HepG2 (cell line): ENCODE data around the gene BICRA. TPM values are rescaled to one million over a fixed set of nuclear protein-coding genes. Genes with fewer than 3 reads are reported as not detected.

Experiments used
- ATAC-seq: fragments of 200-7000 bp; cut with Tn5 transposase; 3 replicates; pipeline ENCODE4 v1.9.1; 2020; ENCODE audit warnings: mild to moderate bottlenecking, moderate library complexity
- BruUV-seq: library from RNA; stranded (reverse); fragments of 400-500 nt; replicated peaks from 2 replicates; lab custom pipeline; 2021; lab: Mats Ljungman, UMichigan
- CTCF ChIA-PET: fragments of 300-600 bp; formaldehyde crosslinking; extraction: SDS; loops from one replicate; lab custom pipeline; 2021; ENCODE audit warnings: low total read pairs, inconsistent platforms, low intra/inter-chr PET ratio; lab: Yijun Ruan, JAX
- POLR2A ChIA-PET: fragments of 350-600 bp; sonication (Branson Sonifier 250); formaldehyde crosslinking; loops from one replicate; lab custom pipeline; 2020; ENCODE audit warnings: antibody characterized with exemption, inconsistent platforms; lab: Yijun Ruan, JAX
- DNase-seq: peaks from one replicate; pipeline ENCODE4 v3.0.0-alpha.2; 2015; ENCODE audit warnings: low spot score
- FAIRE-seq: peaks from 3 replicates; lab custom pipeline; 2011; peaks lifted over from hg19 to GRCh38; lab: Jason Lieb, UNC
- H2AFZ ChIP-seq: one replicate; pipeline ENCODE4 v1.6.1; 2011; ENCODE audit warnings: low read length, inconsistent platforms
- H3K27ac ChIP-seq: fragments of 300-600 bp; 3 replicates; pipeline ENCODE4 v1.8.0; 2011; ENCODE audit warnings: mixed run types, mild to moderate bottlenecking, mixed read lengths, low read length, inconsistent platforms; ENCODE audit not compliant: insufficient read depth; ENCODE audit errors: extremely low read length
- H3K27me3 ChIP-seq, 2 experiments: fragments of 200-600 bp in 1 of 2; 2 replicates in 1 of 2; 3 replicates in 1 of 2; pipeline versions ENCODE4 v1.6.0 to v1.8.0; 2011; ENCODE audit warnings: low read length in 2 of 2, mild to moderate bottlenecking in 2 of 2, moderate library complexity in 2 of 2, inconsistent platforms in 1 of 2; ENCODE audit not compliant: insufficient read depth in 2 of 2, control insufficient read depth in 1 of 2
- H3K36me3 ChIP-seq, 2 experiments: fragments of 200-600 bp in 1 of 2; replicated peaks in 1 of 2; 2 replicates in 1 of 2; 3 replicates in 1 of 2; pipeline versions ENCODE4 v1.5.1 to v1.8.0; 2011; ENCODE audit warnings: low read length in 2 of 2, inconsistent platforms in 1 of 2; ENCODE audit not compliant: insufficient read depth in 2 of 2, control insufficient read depth in 1 of 2
- H3K4me1 ChIP-seq: 2 replicates; pipeline ENCODE4 v1.5.1; 2012; ENCODE audit warnings: low read length, inconsistent platforms; ENCODE audit not compliant: insufficient read depth
- H3K4me2 ChIP-seq: 2 replicates; pipeline ENCODE4 v1.6.0; 2011; ENCODE audit warnings: low read depth, low read length, inconsistent platforms
- H3K4me3 ChIP-seq, 3 experiments: fragments of 200-600 bp in 1 of 3; sonication (generic), shearing (Covaris generic) in 1 of 3; replicated peaks in 1 of 3; 2 replicates each; pipeline ENCODE4 v1.5.1; 2011 to 2016; ENCODE audit warnings: low read length in 3 of 3, inconsistent platforms in 2 of 3, low read depth in 2 of 3, mild to moderate bottlenecking in 2 of 3, control low read depth in 1 of 3, mixed read lengths in 1 of 3; ENCODE audit not compliant: insufficient read depth in 1 of 3
- H3K79me2 ChIP-seq: one replicate; pipeline ENCODE4 v1.6.1; 2011; ENCODE audit warnings: low read length, inconsistent platforms; ENCODE audit not compliant: insufficient read depth
- H3K9ac ChIP-seq: 2 replicates; pipeline ENCODE4 v1.6.0; 2011; ENCODE audit warnings: mild to moderate bottlenecking, low read depth, low read length, inconsistent platforms; ENCODE audit not compliant: insufficient read depth
- H3K9me3 ChIP-seq: 2 replicates; pipeline ENCODE4 v1.5.1; 2012; ENCODE audit warnings: mild to moderate bottlenecking, low read length
- H4K20me1 ChIP-seq: 2 replicates; pipeline ENCODE4 v1.6.0; 2011; ENCODE audit warnings: inconsistent platforms, mild to moderate bottlenecking, low read length, moderate library complexity; ENCODE audit not compliant: insufficient read depth
- ATF7-NPFF ChIP-seq: sonication (generic); formaldehyde crosslinking; IDR thresholded peaks from 2 replicates; pipeline ENCODE4 v1.8.1; 2023; ENCODE audit warnings: mild to moderate bottlenecking, low read depth, missing genetic modification reagents, moderate library complexity
- CCDC6 ChIP-seq: sonication (generic); formaldehyde crosslinking; IDR thresholded peaks from 2 replicates; pipeline ENCODE4 v1.8.1; 2022; ENCODE audit warnings: mild to moderate bottlenecking, missing genetic modification reagents, moderate library complexity
- CHCHD3 ChIP-seq: sonication (generic); formaldehyde crosslinking; IDR thresholded peaks from 2 replicates; pipeline ENCODE4 v1.8.0; 2022; ENCODE audit warnings: mild to moderate bottlenecking, missing genetic modification reagents, moderate library complexity
- ETV6 ChIP-seq: sonication (generic); formaldehyde crosslinking; conservative IDR thresholded peaks from 2 replicates; pipeline ENCODE4 v1.4.0; 2020; ENCODE audit warnings: missing genetic modification reagents
- FOXP4 ChIP-seq: sonication (generic); formaldehyde crosslinking; IDR thresholded peaks from 2 replicates; pipeline ENCODE4 v1.4.0; 2020; ENCODE audit warnings: missing genetic modification reagents
- NFE2L1 ChIP-seq: sonication (generic); formaldehyde crosslinking; IDR thresholded peaks from 2 replicates; pipeline ENCODE4 v1.4.0; 2020; ENCODE audit warnings: missing genetic modification reagents, mild to moderate bottlenecking, borderline replicate concordance
- NFIB ChIP-seq: sonication (generic); formaldehyde crosslinking; IDR thresholded peaks from 2 replicates; pipeline ENCODE4 v1.9.0; 2021; ENCODE audit warnings: missing genetic modification reagents, mild to moderate bottlenecking, borderline replicate concordance
- POGZ ChIP-seq: sonication (generic); formaldehyde crosslinking; IDR thresholded peaks from 2 replicates; pipeline ENCODE4 v1.4.0; 2020; ENCODE audit warnings: mild to moderate bottlenecking, missing genetic modification reagents
- PPARG ChIP-seq: conservative IDR thresholded peaks from 2 replicates; pipeline ENCODE4 v1.6.1; 2016; ENCODE audit warnings: missing biosample characterization, missing genetic modification reagents
- PRPF4 ChIP-seq: fragments of 200-400 bp; formaldehyde crosslinking; IDR thresholded peaks from 2 replicates; pipeline ENCODE4 v1.6.1; 2016; ENCODE audit warnings: low read length, low read depth; ENCODE audit not compliant: poor library complexity, severe bottlenecking
- SMAD3 ChIP-seq: sonication (generic); formaldehyde crosslinking; IDR thresholded peaks from 2 replicates; pipeline ENCODE4 v1.4.0; 2020; ENCODE audit warnings: missing genetic modification reagents
- SMYD3 ChIP-seq: sonication (generic); formaldehyde crosslinking; IDR thresholded peaks from 2 replicates; pipeline ENCODE4 v1.8.1; 2023; ENCODE audit warnings: mild to moderate bottlenecking, missing genetic modification reagents
- SP2 ChIP-seq: sonication (generic); formaldehyde crosslinking; IDR thresholded peaks from 2 replicates; pipeline ENCODE4 v1.5.1; 2020; ENCODE audit warnings: mild to moderate bottlenecking, missing genetic modification reagents
- TFAP4 ChIP-seq: sonication (generic); IDR thresholded peaks from 2 replicates; pipeline ENCODE4 v1.6.1; 2016; ENCODE audit warnings: low read depth, borderline replicate concordance
- ZBTB38 ChIP-seq: sonication (generic); formaldehyde crosslinking; IDR thresholded peaks from 2 replicates; pipeline ENCODE4 v1.5.1; 2020; ENCODE audit warnings: mild to moderate bottlenecking, missing genetic modification reagents
- ZFP36L1 ChIP-seq: sonication (generic); formaldehyde crosslinking; IDR thresholded peaks from 2 replicates; pipeline ENCODE4 v1.8.0; 2022; ENCODE audit warnings: mild to moderate bottlenecking, missing genetic modification reagents, moderate library complexity
- ZMAT5 ChIP-seq: sonication (generic); formaldehyde crosslinking; IDR thresholded peaks from 2 replicates; pipeline ENCODE4 v1.5.0; 2020; ENCODE audit warnings: mild to moderate bottlenecking, low read depth, missing genetic modification reagents, borderline replicate concordance
- ZNF280B ChIP-seq: sonication (generic); formaldehyde crosslinking; IDR thresholded peaks from 2 replicates; pipeline ENCODE4 v1.5.0; 2020; ENCODE audit warnings: missing genetic modification reagents, mild to moderate bottlenecking, borderline replicate concordance
- ZNF430 ChIP-seq: sonication (generic); formaldehyde crosslinking; IDR thresholded peaks from 2 replicates; pipeline ENCODE4 v1.9.0; 2021; ENCODE audit warnings: mild to moderate bottlenecking, missing genetic modification reagents
- ZNF446 ChIP-seq: sonication (generic); formaldehyde crosslinking; IDR thresholded peaks from 2 replicates; pipeline ENCODE4 v1.5.0; 2020; ENCODE audit warnings: mild to moderate bottlenecking, missing genetic modification reagents
- ZNF782 ChIP-seq: sonication (generic); formaldehyde crosslinking; IDR thresholded peaks from 2 replicates; pipeline ENCODE4 v1.4.0; 2020; ENCODE audit warnings: missing genetic modification reagents, mild to moderate bottlenecking, borderline replicate concordance
- WGBS: methylation state at CpG from one replicate; pipeline ENCODE4 v1.1.6; 2017; ENCODE audit warnings: low lambda C conversion rate; 5-methylcytosine and 5-hydroxymethylcytosine counted together
- in situ Hi-C: cut with HindIII; loops from 2 replicates; pipeline ENCODE4 v1.10.0; 2017; ENCODE audit warnings: low pct_unique_long_range_greater_than_20kb; ENCODE audit not compliant: extremely low pct_ligation_motif_present
- intact Hi-C: fragments of 100-400 bp; cut with micrococcal nuclease; formaldehyde crosslinking; loops from one replicate; pipeline ENCODE4 v1.10.0; 2022; ENCODE audit not compliant: unreplicated experiment
- polyA plus RNA-seq, 8 experiments: library from polyadenylated mRNA; depleted of rRNA in 3 of 8; stranded (reverse) in 7 of 8; unstranded in 1 of 8; fragments of >200 nt; fragmentation: Illumina TruSeq in 4 of 8; extraction: Trizol in 4 of 8; gene quantifications; 2 replicates each; pipeline versions ENCODE4 v1.2.1 to v1.2.3, GENCODE V29; 2011 to 2016; ENCODE audit warnings: low read depth in 4 of 8, missing spikeins in 1 of 8, mixed read lengths in 1 of 8; ENCODE audit not compliant: insufficient read depth in 1 of 8
- total RNA-seq, 5 experiments: library from RNA; depleted of rRNA; stranded (reverse); fragments of >200 nt; fragmentation: Illumina TruSeq; extraction: Trizol; gene quantifications; 2 replicates each; pipeline ENCODE4 v1.2.3, GENCODE V29; 2016; ENCODE audit warnings: low read depth in 1 of 5

Gene BICRA
- total and polyA plus RNA-seq, 2 of the 13 experiments (the other 11 are each of a cell fraction or from before 2014, with no cell fraction given): 0.55 to 0.71 TPM

- TF ChIP-seq NFE2L1 (CRISPR knock-in tag): no peak
- TF ChIP-seq NFIB (CRISPR knock-in tag): no peak
- no peak for TF ChIP-seq CHCHD3 (CRISPR knock-in tag)
- TF ChIP-seq ZNF430 (CRISPR knock-in tag): no peak
- no peak for TF ChIP-seq PPARG (CRISPR knock-in tag)
- no peak for TF ChIP-seq ZNF782
- no peak for TF ChIP-seq ATF7-NPFF (CRISPR knock-in tag)
- TF ChIP-seq SMAD3 (CRISPR knock-in tag): no peak
- no peak for TF ChIP-seq ZMAT5 (CRISPR knock-in tag)
- no peak for TF ChIP-seq TFAP4
Observed at GRCh38 chr19:47687906-47688305, 79.0 kb downstream of the BICRA start (continued).

GRCh38 chr19:47691090-47691489, 82.2 kb downstream of the BICRA start:
- no TSS peak for BruUV-seq
- intact Hi-C loops: no loop called here
- Histone ChIP-seq H3K79me2 (no peaks in the 10 kb centered on the region), H4K20me1 (no peaks in the 10 kb centered on the region), H2AFZ (no peak overlapping the region), H3K27me3 (no peaks in the 10 kb centered on the region), H3K9ac (no peak overlapping the region), H3K36me3 (no peaks in the 10 kb centered on the region), H3K4me2 (no peak overlapping the region), H3K9me3 (no peaks in the 10 kb centered on the region), H3K4me1 (no peaks in the 10 kb centered on the region), H3K27ac (no peak overlapping the region), H3K4me3 (no peak overlapping the region)
- WGBS: 100% methylated on average over 4 of the region's 5 CpGs
- POLR2A ChIA-PET: no interaction called here
- in situ Hi-C loops: loop anchor here (10.0 kb wide), 1 partner anchor 86 kb away; the partner anchor contains the start of gene BICRA
- no peak for DNase-seq
- TF ChIP-seq ZNF280B (CRISPR knock-in tag) (no peak), CCDC6 (CRISPR knock-in tag) (no peak), FOXP4 (CRISPR knock-in tag) (no peak), ZBTB38 (CRISPR knock-in tag) (no peak), ETV6 (CRISPR knock-in tag) (no peak), PRPF4 (no peak), SP2 (CRISPR knock-in tag) (no peak), SMYD3 (CRISPR knock-in tag) (no peak), POGZ (CRISPR knock-in tag) (no peak), ZFP36L1 (CRISPR knock-in tag) (no peak), ZNF446 (no peak)
- CTCF ChIA-PET: no interaction called here
- FAIRE-seq: no peak
- no peak for ATAC-seq
